Neural progenitor cell (in vitro differentiated cells): ENCODE results near the gene EPS8L1. TPM values are rescaled to one million over a fixed set of nuclear protein-coding genes. Genes with fewer than 3 reads are reported as not detected.

ENCODE experiments used
- DNase-seq: peaks from one replicate; pipeline ENCODE4 v3.0.0-alpha.2; 2016; ENCODE audit warnings: low spot score
- H2AFZ ChIP-seq: fragments of 200-600 bp; sonication (generic); replicated peaks from 2 replicates; pipeline ENCODE4 v1.6.1; 2016; ENCODE audit warnings: antibody characterized with exemption
- H3F3A ChIP-seq: fragments of 200-600 bp; sonication (generic); 2 replicates; pipeline ENCODE4 v1.6.1; 2016; ENCODE audit warnings: antibody characterized with exemption, low read depth
- H3K27ac ChIP-seq: fragments of 200-600 bp; sonication (generic); 2 replicates; pipeline ENCODE4 v1.5.1; 2016; ENCODE audit warnings: mild to moderate bottlenecking
- H3K27me3 ChIP-seq: fragments of 200-600 bp; sonication (generic); 2 replicates; pipeline ENCODE4 v1.6.1; 2016; ENCODE audit warnings: mild to moderate bottlenecking, moderate library complexity
- H3K36me3 ChIP-seq: fragments of 200-600 bp; sonication (generic); 2 replicates; pipeline ENCODE4 v1.5.1; 2016
- H3K4me1 ChIP-seq: fragments of 200-600 bp; sonication (generic); 2 replicates; pipeline ENCODE4 v1.6.1; 2016; ENCODE audit warnings: mixed run types
- H3K4me2 ChIP-seq: fragments of 200-600 bp; sonication (generic); 2 replicates; pipeline ENCODE4 v1.6.1; 2016
- H3K4me3 ChIP-seq: fragments of 200-600 bp; sonication (generic); 2 replicates; pipeline ENCODE4 v1.5.1; 2016
- H3K79me2 ChIP-seq: fragments of 200-600 bp; sonication (generic); 2 replicates; pipeline ENCODE4 v1.6.1; 2016; ENCODE audit warnings: low read depth
- H3K9ac ChIP-seq: fragments of 200-600 bp; sonication (generic); 2 replicates; pipeline ENCODE4 v1.6.1; 2016
- H3K9me3 ChIP-seq: fragments of 200-600 bp; sonication (generic); 2 replicates; pipeline ENCODE4 v1.5.1; 2016; ENCODE audit warnings: low read depth
- H4K20me1 ChIP-seq: fragments of 200-600 bp; sonication (generic); 2 replicates; pipeline ENCODE4 v1.6.1; 2016; ENCODE audit warnings: low read depth
- H3K27ac Mint-ChIP-seq: 3 replicates; pipeline ENCODE4 v1.8.0; 2021; ENCODE audit warnings: mixed read lengths
- H3K27me3 Mint-ChIP-seq: 2 replicates; pipeline ENCODE4 v1.8.0; 2022; ENCODE audit warnings: low read depth, mild to moderate bottlenecking, inconsistent platforms, moderate library complexity, mixed read lengths; ENCODE audit not compliant: insufficient read depth
- H3K36me3 Mint-ChIP-seq: 3 replicates; pipeline ENCODE4 v1.8.0; 2021; ENCODE audit warnings: mixed read lengths
- H3K4me1 Mint-ChIP-seq: 3 replicates; pipeline ENCODE4 v1.8.0; 2021; ENCODE audit warnings: mixed read lengths
- H3K4me3 Mint-ChIP-seq: 3 replicates; pipeline ENCODE4 v1.8.0; 2021; ENCODE audit warnings: mild to moderate bottlenecking, moderate library complexity, mixed read lengths
- H3K9me3 Mint-ChIP-seq: 3 replicates; pipeline ENCODE4 v1.8.0; 2020; ENCODE audit warnings: mixed read lengths
- CTCF ChIP-seq: fragments of 200-600 bp; sonication (generic); IDR thresholded peaks from 2 replicates; pipeline ENCODE4 v1.5.1; 2017; ENCODE audit warnings: antibody characterized with exemption, mild to moderate bottlenecking
- EZH2 ChIP-seq: fragments of 200-600 bp; sonication (generic); IDR thresholded peaks from 2 replicates; pipeline ENCODE4 v1.6.1; 2017; ENCODE audit warnings: antibody characterized with exemption, mild to moderate bottlenecking, moderate library complexity
- EZH2phosphoT487 ChIP-seq: fragments of 200-600 bp; sonication (generic); IDR thresholded peaks from 2 replicates; pipeline ENCODE4 v1.6.1; 2017; ENCODE audit warnings: antibody characterized with exemption
- total RNA-seq: library from RNA; depleted of rRNA; stranded (reverse); fragments of >200 nt; gene quantifications from 2 replicates; pipeline ENCODE4 v1.2.3, GENCODE V29; 2015; ENCODE audit warnings: low replicate concordance

EPS8L1 gene
- total RNA-seq, 1 donor from 2014 or later = 7.0 TPM

DNA sequence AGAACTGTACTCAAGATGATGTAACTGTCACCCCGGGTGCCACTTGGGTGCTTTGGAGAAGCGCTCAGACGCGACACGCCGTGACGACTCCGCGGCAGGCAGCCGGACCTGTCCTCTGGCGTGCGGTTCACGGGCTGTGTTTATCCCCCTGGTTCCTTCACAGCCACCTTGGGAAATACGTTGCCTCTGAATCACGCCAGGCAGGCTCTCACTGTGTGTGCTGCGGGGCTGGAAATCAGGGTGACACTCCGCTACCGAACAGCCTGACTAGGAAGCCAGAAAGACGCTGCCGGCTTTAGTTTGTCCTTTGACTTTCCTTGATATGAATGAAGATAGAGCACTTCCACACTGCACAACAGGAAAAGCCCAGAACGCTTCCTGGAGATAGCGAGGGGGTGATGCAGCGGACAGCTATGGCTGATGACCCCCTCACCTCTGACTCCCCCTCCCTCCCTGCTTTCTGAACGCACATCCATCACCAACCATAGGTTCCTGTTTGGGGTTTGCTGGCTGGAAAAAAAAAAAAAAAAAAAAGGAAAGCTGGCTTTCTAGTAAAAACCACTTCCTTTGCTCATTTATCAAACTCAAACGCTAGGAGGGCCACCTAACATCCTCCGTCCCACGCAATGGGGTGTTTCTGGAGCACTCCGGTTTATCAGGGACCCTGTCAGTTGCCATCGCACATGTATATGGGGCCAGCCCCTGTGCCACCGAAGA is 33.9 kb upstream of the EPS8L1 start:
- no peaks in the 10 kb centered on the region for H3F3A ChIP-seq
- H3K79me2 ChIP-seq = no peaks in the 10 kb centered on the region
- Mint-ChIP-seq H3K4me3 (no peak overlapping the region), H3K9me3 (no peaks in the 10 kb centered on the region), H3K27me3 (peaks cover 7% of the 10 kb centered on the region), H3K36me3 (peaks cover 6% of the 10 kb centered on the region), H3K27ac (no peak overlapping the region), H3K4me1 (no peaks in the 10 kb centered on the region)
- H3K4me1 ChIP-seq = no peaks in the 10 kb centered on the region
- no peaks in the 10 kb centered on the region for H3K27me3 ChIP-seq
- no peak for DNase-seq
- H3K9ac ChIP-seq = no peak overlapping the region
- H3K4me3 ChIP-seq = no peak overlapping the region
- no peak overlapping the region for H3K4me2 ChIP-seq
- H4K20me1 ChIP-seq = no peaks in the 10 kb centered on the region
- no peak overlapping the region for H3K27ac ChIP-seq
- H2AFZ ChIP-seq = no peak overlapping the region
- no peaks in the 10 kb centered on the region for H3K9me3 ChIP-seq
- no peak for TF ChIP-seq EZH2
- no peak for TF ChIP-seq CTCF
- no peaks in the 10 kb centered on the region for H3K36me3 ChIP-seq

DNA sequence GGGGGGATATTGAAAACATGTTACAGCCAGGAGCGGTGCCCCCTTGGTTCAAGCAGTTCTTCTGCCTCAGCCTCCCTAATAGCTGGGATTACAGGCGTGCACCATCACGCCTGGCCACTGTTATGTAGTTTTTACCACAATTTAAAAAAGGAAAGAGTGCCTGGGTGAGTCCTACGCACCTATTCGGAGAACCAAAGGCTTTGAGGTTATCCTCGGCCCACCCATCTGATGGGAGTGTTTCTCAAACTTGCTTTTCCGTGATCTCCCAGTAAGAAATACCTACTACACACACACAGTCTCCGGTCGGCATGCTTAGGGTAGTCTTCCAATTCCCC is 33.4 kb upstream of the EPS8L1 start:
- Histone ChIP-seq H3K4me3 (no peak overlapping the region), H3K79me2 (no peaks in the 10 kb centered on the region), H2AFZ (no peak overlapping the region), H3K27ac (no peak overlapping the region), H3F3A (no peaks in the 10 kb centered on the region), H4K20me1 (no peaks in the 10 kb centered on the region), H3K9ac (no peak overlapping the region), H3K4me1 (no peaks in the 10 kb centered on the region), H3K27me3 (no peaks in the 10 kb centered on the region), H3K9me3 (no peaks in the 10 kb centered on the region), H3K36me3 (no peaks in the 10 kb centered on the region), H3K4me2 (no peak overlapping the region)
- no peak overlapping the region for H3K27ac Mint-ChIP-seq
- H3K4me1 Mint-ChIP-seq = no peaks in the 10 kb centered on the region
- H3K27me3 Mint-ChIP-seq = peaks cover 4% of the 10 kb centered on the region
- DNase-seq = no peak
- no peak overlapping the region for H3K4me3 Mint-ChIP-seq
- TF ChIP-seq CTCF (no peak), EZH2phosphoT487 (no peak), EZH2 (no peak)
- H3K36me3 Mint-ChIP-seq = peaks cover 6% of the 10 kb centered on the region
- H3K9me3 Mint-ChIP-seq = no peaks in the 10 kb centered on the region

- no peaks in the 10 kb centered on the region for H3K27me3 ChIP-seq
- H3K4me2 ChIP-seq = no peak overlapping the region
- H3K27ac ChIP-seq = no peak overlapping the region
- H3K9ac ChIP-seq = no peak overlapping the region
- no peaks in the 10 kb centered on the region for H4K20me1 ChIP-seq
- Mint-ChIP-seq H3K9me3 (no peaks in the 10 kb centered on the region), H3K4me1 (no peaks in the 10 kb centered on the region), H3K36me3 (peaks cover 6% of the 10 kb centered on the region), H3K4me3 (no peak overlapping the region), H3K27me3 (peaks cover 4% of the 10 kb centered on the region), H3K27ac (no peak overlapping the region)
- no peaks in the 10 kb centered on the region for H3K4me1 ChIP-seq
- no peak overlapping the region for H3K4me3 ChIP-seq
- no peaks in the 10 kb centered on the region for H3F3A ChIP-seq
- TF ChIP-seq CTCF (no peak), EZH2 (no peak), EZH2phosphoT487 (no peak)
- H2AFZ ChIP-seq = no peak overlapping the region
- H3K36me3 ChIP-seq = no peaks in the 10 kb centered on the region
- no peaks in the 10 kb centered on the region for H3K9me3 ChIP-seq
- no peak for DNase-seq
- no peaks in the 10 kb centered on the region for H3K79me2 ChIP-seq
Measured at GRCh38 chr19:55042688-55043087, 33.0 kb upstream of the EPS8L1 start.
